Smooth muscle cell (in vitro differentiated cells): ENCODE measurements around the gene MRFAP1L1. TPM values are rescaled to one million over a fixed set of nuclear protein-coding genes. Genes with fewer than 3 reads are reported as not detected.
"Not testable (repeated sequence)": the region's sequence is repeated elsewhere in the genome, so short reads cannot be mapped to it uniquely, and the experiment has no call there.

ENCODE experiments used
- DNase-seq: peaks from one replicate; lab custom pipeline; 2025; ENCODE audit not compliant: unreplicated experiment; lab: John Stamatoyannopoulos, UW
- H2AFZ ChIP-seq: fragments of 200-600 bp; sonication (generic); 2 replicates; pipeline ENCODE4 v1.6.0; 2016; ENCODE audit warnings: antibody characterized with exemption, low read depth, mild to moderate bottlenecking
- H3F3A ChIP-seq: fragments of 200-600 bp; sonication (generic); 2 replicates; pipeline ENCODE4 v1.6.0; 2017; ENCODE audit warnings: antibody characterized with exemption, low read depth
- H3K27ac ChIP-seq: fragments of 200-600 bp; sonication (generic); 2 replicates; pipeline ENCODE4 v1.5.1; 2016; ENCODE audit warnings: low read depth, mild to moderate bottlenecking
- H3K27me3 ChIP-seq: fragments of 200-600 bp; sonication (generic); 2 replicates; pipeline ENCODE4 v1.6.1; 2016; ENCODE audit warnings: low read depth, mild to moderate bottlenecking
- H3K36me3 ChIP-seq: fragments of 200-600 bp; sonication (generic); 2 replicates; pipeline ENCODE4 v1.5.1; 2016; ENCODE audit warnings: low read depth
- H3K4me1 ChIP-seq: fragments of 200-600 bp; sonication (generic); 2 replicates; pipeline ENCODE4 v1.5.1; 2016; ENCODE audit warnings: low read depth
- H3K4me2 ChIP-seq: fragments of 200-600 bp; sonication (generic); 2 replicates; pipeline ENCODE4 v1.6.0; 2016; ENCODE audit warnings: mild to moderate bottlenecking
- H3K4me3 ChIP-seq: fragments of 200-600 bp; sonication (generic); 2 replicates; pipeline ENCODE4 v1.5.1; 2016; ENCODE audit warnings: mild to moderate bottlenecking
- H3K79me2 ChIP-seq: fragments of 200-600 bp; sonication (generic); 2 replicates; pipeline ENCODE4 v1.6.0; 2016; ENCODE audit warnings: low read depth, mild to moderate bottlenecking
- H3K9ac ChIP-seq: fragments of 200-600 bp; sonication (generic); 2 replicates; pipeline ENCODE4 v1.6.0; 2016; ENCODE audit warnings: low read depth
- H3K9me3 ChIP-seq: fragments of 200-600 bp; sonication (generic); replicated peaks from 2 replicates; pipeline ENCODE4 v1.5.1; 2016; ENCODE audit warnings: low read depth
- H4K20me1 ChIP-seq: fragments of 200-600 bp; sonication (generic); 2 replicates; pipeline ENCODE4 v1.6.0; 2016; ENCODE audit warnings: low read depth
- CTCF ChIP-seq: fragments of 200-600 bp; sonication (generic); IDR thresholded peaks from 2 replicates; pipeline ENCODE4 v1.5.1; 2017; ENCODE audit warnings: borderline replicate concordance, mild to moderate bottlenecking, antibody characterized with exemption; ENCODE audit not compliant: insufficient read depth, poor library complexity, severe bottlenecking
- WGBS: methylation state at CpG from one replicate; pipeline ENCODE4 v1.1.7; 2016; ENCODE audit warnings: low lambda C conversion rate; 5-methylcytosine and 5-hydroxymethylcytosine counted together
- polyA plus RNA-seq: library from polyadenylated mRNA; unstranded; fragments of >200 nt; fragmentation: Nextera tagmentation; extraction: Ambion mirVana; gene quantifications from 2 replicates; pipeline ENCODE4 v1.2.1, GENCODE V29; 2016
- total RNA-seq: library from RNA; depleted of rRNA; stranded (reverse); fragments of >200 nt; gene quantifications from 2 replicates; pipeline ENCODE4 v1.2.3, GENCODE V29; 2014

MRFAP1L1 gene
- total and polyA plus RNA-seq, 2 experiments from 2014 or later, result 48.9 to 67.1 TPM

GRCh38 chr4:6676722-6677558 is 32.7 kb downstream of the MRFAP1L1 start:
- WGBS, result 95% methylated on average over 21 of the region's 21 CpGs
- Histone ChIP-seq H3K79me2 (peaks cover 16% of the 10 kb centered on the region), H3K4me2 (no peak overlapping the region), H3K27me3 (no peaks in the 10 kb centered on the region), H3K4me1 (peaks cover 22% of the 10 kb centered on the region), H3K9ac (no peak overlapping the region), H3K9me3 (no peaks in the 10 kb centered on the region), H4K20me1 (peaks cover 25% of the 10 kb centered on the region), H3K27ac (no peak overlapping the region), H3K36me3 (no peaks in the 10 kb centered on the region), H3F3A (no peaks in the 10 kb centered on the region), H3K4me3 (no peak overlapping the region), H2AFZ (no peak overlapping the region)
- DNase-seq, result no peak
- TF ChIP-seq CTCF, result no peak

GRCh38 chr4:6674500-6675149 is 35.0 kb downstream of the MRFAP1L1 start:
- no peak for DNase-seq
- TF ChIP-seq CTCF, result peak; percentile 30
- 9% methylated on average over 38 of the region's 40 CpGs for WGBS

GRCh38 chr4:6673660-6674499 is 35.8 kb downstream of the MRFAP1L1 start:
- no peak for TF ChIP-seq CTCF
- Histone ChIP-seq H3F3A (no peaks in the 10 kb centered on the region), H3K9ac (peak overlapping the region; percentile 47), H3K4me2 (peak overlapping the region; percentile 97), H3K4me1 (peaks cover 22% of the 10 kb centered on the region), H2AFZ (peak overlapping the region; percentile 64), H3K4me3 (peak overlapping the region; percentile 69), H3K36me3 (no peaks in the 10 kb centered on the region), H4K20me1 (peaks cover 25% of the 10 kb centered on the region), H3K27me3 (no peaks in the 10 kb centered on the region), H3K79me2 (peaks cover 16% of the 10 kb centered on the region), H3K9me3 (no peaks in the 10 kb centered on the region), H3K27ac (no peak overlapping the region)
- peak; percentile 57 for DNase-seq
- 3% methylated on average over 83 of the region's 89 CpGs for WGBS

More at GRCh38 chr4:6674500-6675149, 35.0 kb downstream of the MRFAP1L1 start:
- H3K79me2 ChIP-seq, result peaks cover 16% of the 10 kb centered on the region
- no peaks in the 10 kb centered on the region for H3F3A ChIP-seq
- peak overlapping the region; percentile 59 for H2AFZ ChIP-seq
- peak overlapping the region; percentile 47 for H3K9ac ChIP-seq
- no peaks in the 10 kb centered on the region for H3K36me3 ChIP-seq
- H3K9me3 ChIP-seq, result no peaks in the 10 kb centered on the region
- H4K20me1 ChIP-seq, result peaks cover 25% of the 10 kb centered on the region
- peaks cover 22% of the 10 kb centered on the region for H3K4me1 ChIP-seq
- H3K27ac ChIP-seq, result no peak overlapping the region
- H3K4me3 ChIP-seq, result peak overlapping the region; percentile 69
- no peaks in the 10 kb centered on the region for H3K27me3 ChIP-seq
- peak overlapping the region; percentile 97 for H3K4me2 ChIP-seq

- WGBS, result 73% methylated on average over 14 of the region's 14 CpGs
- not testable (repeated sequence) for H3K27me3 ChIP-seq
These were observed 36.4 kb downstream of the MRFAP1L1 start for GRCh38 chr4:6673191-6673659.

GRCh38 chr4:6672541-6673190 is 37.0 kb downstream of the MRFAP1L1 start:
- H3K9ac ChIP-seq, H3K4me2 ChIP-seq, H3K27me3 ChIP-seq, H3K36me3 ChIP-seq, DNase-seq, H3F3A ChIP-seq, H2AFZ ChIP-seq, H3K27ac ChIP-seq, H3K9me3 ChIP-seq, H3K4me3 ChIP-seq: not testable (repeated sequence)
- Histone ChIP-seq H3K79me2 (peaks cover 16% of the 10 kb centered on the region), H3K4me1 (peaks cover 22% of the 10 kb centered on the region), H4K20me1 (peaks cover 25% of the 10 kb centered on the region)
- over 99% methylated on average over 23 of the region's 34 CpGs for WGBS

More at GRCh38 chr4:6673191-6673659, 36.4 kb downstream of the MRFAP1L1 start:
- H3K36me3 ChIP-seq, H3F3A ChIP-seq, DNase-seq, H3K9ac ChIP-seq, H3K27ac ChIP-seq, H3K9me3 ChIP-seq: not testable (repeated sequence)
- Histone ChIP-seq H3K4me2 (peak overlapping the region; percentile 97), H3K4me3 (peak overlapping the region; percentile 69), H3K79me2 (peaks cover 16% of the 10 kb centered on the region), H4K20me1 (peaks cover 25% of the 10 kb centered on the region), H3K4me1 (peaks cover 22% of the 10 kb centered on the region), H2AFZ (peak overlapping the region; percentile 64)
